ENCODE measurements around the gene BIRC5.

The BIRC5 gene

DNA sequence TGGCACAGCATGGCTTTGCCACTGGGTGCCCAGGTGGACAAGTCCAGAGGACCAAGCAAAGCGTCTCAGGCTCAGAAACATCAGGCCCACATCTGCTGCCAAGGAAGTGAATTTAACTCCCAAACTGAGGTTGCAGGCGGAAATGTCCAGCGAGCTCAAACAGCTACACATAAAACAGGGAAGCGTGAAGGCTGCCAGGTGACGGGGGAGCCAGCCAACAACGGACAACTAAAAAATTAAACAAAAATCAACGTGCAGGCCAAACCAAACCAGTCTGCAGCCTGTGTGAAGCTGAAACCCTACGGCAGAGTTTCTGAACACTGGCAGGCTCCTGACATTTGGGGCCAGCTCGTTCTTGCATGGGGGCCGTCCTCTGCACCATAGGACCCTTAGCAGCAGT is 29.7 kb upstream of the BIRC5 start:
- H3K4me3 ChIP-seq (ENCODE audit: low read depth, low read length), result no peak overlapping the region
- TF ChIP-seq, protein P1, sequence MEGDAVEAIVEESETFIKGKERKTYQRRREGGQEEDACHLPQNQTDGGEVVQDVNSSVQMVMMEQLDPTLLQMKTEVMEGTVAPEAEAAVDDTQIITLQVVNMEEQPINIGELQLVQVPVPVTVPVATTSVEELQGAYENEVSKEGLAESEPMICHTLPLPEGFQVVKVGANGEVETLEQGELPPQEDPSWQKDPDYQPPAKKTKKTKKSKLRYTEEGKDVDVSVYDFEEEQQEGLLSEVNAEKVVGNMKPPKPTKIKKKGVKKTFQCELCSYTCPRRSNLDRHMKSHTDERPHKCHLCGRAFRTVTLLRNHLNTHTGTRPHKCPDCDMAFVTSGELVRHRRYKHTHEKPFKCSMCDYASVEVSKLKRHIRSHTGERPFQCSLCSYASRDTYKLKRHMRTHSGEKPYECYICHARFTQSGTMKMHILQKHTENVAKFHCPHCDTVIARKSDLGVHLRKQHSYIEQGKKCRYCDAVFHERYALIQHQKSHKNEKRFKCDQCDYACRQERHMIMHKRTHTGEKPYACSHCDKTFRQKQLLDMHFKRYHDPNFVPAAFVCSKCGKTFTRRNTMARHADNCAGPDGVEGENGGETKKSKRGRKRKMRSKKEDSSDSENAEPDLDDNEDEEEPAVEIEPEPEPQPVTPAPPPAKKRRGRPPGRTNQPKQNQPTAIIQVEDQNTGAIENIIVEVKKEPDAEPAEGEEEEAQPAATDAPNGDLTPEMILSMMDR (IDR thresholded peaks at IDR 0.05; ENCODE audit: borderline replicate concordance, insufficient read depth, low read depth, low read length), result no peak

DNA sequence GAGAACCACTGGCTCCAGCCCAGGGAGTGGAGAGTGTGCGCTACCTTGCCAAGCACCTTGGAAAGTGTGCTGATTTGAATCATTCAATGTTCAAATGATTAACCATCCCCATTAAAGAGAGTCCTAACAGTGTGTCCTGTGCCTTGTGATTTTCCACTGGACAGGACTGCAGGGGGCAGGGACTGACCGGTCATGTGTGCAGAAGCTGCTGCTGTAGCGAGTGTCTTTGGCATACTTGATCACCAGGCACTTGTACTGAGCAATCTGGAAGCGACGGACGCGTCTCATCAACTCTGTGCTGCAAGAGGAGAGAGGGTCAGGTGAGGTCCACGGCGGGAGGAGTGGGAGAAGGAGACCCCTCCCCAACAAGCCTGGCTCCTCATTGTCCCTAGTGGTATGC is 29.2 kb upstream of the BIRC5 start:
- TF ChIP-seq, protein P1 (IDR thresholded peaks at IDR 0.05; ENCODE audit: borderline replicate concordance, insufficient read depth, low read depth, low read length), result no peak
- no peak overlapping the region for H3K4me3 ChIP-seq (ENCODE audit: low read depth, low read length)

DNA sequence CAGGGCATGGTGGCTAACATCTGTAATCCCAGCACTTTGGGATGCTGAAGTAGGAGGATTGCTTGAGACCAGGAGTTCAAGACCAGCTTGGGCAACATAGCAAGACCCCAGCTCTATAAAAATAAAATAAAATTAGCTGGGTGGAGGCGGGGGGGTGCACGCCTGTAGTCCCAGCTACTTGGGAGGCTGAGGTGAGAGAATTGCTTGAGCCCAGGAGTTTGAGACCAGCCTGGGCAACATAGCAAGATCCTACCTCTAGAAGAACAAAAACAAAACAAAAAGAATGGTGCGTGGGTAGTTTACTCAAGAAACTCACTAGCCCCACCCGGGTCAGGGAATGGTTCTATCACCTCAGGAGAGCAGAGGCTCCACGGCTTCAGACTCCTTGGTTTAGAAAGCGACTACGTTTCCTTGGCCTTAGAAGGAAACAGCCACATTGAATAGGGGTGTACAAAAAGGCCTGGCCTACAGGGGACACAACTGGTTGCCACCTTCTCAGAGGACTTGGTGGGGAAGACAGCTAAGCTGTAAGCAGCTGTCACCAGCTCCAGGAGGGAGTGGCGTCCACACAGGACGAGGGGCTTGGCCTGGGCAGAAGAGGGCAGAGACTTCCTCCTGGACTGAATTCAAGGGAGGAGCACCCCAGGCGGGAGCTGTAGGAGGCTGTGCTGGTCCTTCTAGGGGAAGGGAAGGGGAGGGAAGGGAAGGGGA is 27.9 kb upstream of the BIRC5 start:
- TF ChIP-seq, protein P1 (IDR thresholded peaks at IDR 0.05; ENCODE audit: borderline replicate concordance, insufficient read depth, low read depth, low read length), result no peak

DNA sequence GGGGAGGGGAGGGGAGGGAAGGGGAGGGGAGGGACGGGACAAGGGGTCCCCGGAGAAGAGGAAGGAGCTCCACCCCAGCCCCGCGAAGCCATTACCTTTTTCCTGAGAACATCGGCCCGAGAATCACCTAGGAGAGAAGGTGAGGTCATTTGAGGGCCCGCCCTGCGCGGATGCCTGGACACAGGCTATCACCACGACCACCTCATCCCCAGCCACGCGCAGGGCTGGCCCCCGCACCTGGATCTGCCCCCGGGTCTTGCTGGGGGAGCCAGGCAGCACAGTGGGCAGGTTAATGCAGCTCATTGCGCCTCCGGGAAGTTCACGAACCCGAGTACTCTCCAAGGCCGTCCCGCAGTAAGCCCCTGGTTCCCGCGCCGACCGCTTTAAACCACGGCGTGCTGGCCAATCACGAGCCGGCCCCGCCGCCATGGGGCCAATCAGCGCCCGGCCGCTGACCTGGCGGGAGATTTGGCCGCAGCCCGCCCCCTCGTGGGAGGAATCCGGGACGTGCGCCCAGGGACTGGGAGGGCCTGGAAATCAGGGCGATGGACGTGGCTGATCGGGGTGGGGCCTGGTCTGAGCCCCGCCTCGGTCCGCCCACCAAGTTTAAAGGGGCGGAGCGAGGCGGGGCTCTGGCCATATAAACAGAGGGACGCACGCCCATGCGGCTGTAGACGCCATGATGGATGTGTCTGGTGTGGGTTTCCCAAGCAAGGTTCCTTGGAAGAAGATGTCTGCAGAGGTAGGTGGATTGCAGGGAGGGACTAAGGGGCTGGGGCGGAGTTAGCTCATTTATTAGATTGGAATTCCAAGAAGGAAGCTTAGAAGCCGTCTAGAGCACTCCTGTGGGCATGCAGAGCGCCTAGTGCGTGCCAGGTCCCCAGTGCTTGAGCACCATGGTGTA is 27.1 kb upstream of the BIRC5 start, which contains the start of the genes AFMID and TK1:
TSS of gene AFMID (plus strand) at position 671 of the 904 bp plus-strand sequence. CDS start at position 680, 9 bp downstream.
TSS of gene TK1 (minus strand) at position 361 of the 904 bp plus-strand sequence. CDS start at position 303, 58 bp downstream.
- TF ChIP-seq, protein P1 (IDR thresholded peaks at IDR 0.05; ENCODE audit: borderline replicate concordance, insufficient read depth, low read depth, low read length), result peak; percentile 24; the same call in 1 of the 2 replicates

More for the DNA sequence above, 27.9 kb upstream of the BIRC5 start:
- peak overlapping the region; percentile 69 for H3K4me3 ChIP-seq (ENCODE audit: low read depth, low read length)

DNA sequence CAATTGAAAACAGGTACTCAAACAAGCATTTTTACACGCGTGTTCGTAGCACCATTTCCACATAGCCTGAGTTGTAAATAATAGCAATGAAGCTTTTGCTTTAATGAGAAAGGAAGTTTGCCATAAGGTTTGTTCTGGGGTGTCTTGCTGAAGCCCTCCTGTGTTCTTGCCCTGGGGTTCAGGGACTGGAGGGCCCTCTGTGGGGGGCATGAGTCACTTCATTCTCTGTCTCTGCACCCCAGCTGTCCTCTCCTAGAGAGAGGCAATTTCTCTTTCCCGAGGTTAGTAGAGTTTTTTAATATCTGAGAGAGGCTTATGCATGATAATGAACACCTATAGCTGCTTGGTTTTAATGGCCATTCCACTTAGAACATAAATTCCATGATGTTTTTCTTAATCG is 17.3 kb upstream of the BIRC5 start:
- no peak overlapping the region for H3K4me3 ChIP-seq (ENCODE audit: low read depth, low read length)
- TF ChIP-seq, protein P1 (IDR thresholded peaks at IDR 0.05; ENCODE audit: borderline replicate concordance, insufficient read depth, low read depth, low read length), result no peak

More for the DNA sequence above, 27.1 kb upstream of the BIRC5 start, which contains the start of the genes AFMID and TK1:
- peak within 1 kb of the TSS; percentile 69 for H3K4me3 ChIP-seq (ENCODE audit: low read depth, low read length)

DNA sequence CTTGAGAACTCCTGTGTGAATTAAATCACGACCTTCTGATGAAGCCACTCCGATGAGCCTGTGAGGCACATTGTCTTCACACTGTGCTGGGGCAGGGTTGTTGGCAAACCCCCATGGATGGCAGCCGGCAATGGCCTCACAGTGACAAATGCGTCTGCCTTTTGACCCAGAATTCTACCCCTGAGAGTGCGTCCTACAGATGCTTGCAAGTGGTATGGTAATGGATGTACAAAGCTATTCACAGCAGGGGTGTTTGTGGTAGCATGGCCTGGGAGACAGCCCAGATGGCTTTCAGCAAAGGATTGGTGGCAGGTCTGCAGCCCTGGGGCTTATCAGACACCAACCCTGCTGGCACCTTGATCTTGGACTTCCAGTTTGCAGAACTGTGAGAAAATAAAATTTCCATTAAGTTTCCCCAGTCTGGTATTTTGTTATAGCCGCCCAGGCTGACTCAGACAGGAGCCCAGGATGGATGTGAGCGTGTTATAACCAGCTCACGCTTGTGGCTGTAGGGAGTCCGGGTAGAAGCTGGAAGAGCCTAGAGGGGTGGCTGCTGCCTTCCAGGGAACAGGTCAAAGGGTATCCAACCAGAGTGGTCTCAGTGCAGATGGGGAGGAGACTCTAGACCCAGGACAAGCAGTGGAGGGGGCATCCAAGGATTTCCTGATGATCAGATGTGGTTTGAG is 16.8 kb upstream of the BIRC5 start:
- TF ChIP-seq, protein P1 (IDR thresholded peaks at IDR 0.05; ENCODE audit: borderline replicate concordance, insufficient read depth, low read depth, low read length), result no peak
- H3K4me3 ChIP-seq (ENCODE audit: low read depth, low read length), result no peak overlapping the region
